Neural cell (in vitro differentiated cells): ENCODE data around the gene SCUBE1. TPM values are rescaled to one million over a fixed set of nuclear protein-coding genes. Genes with fewer than 3 reads are reported as not detected.

Source experiments
- H2AFZ ChIP-seq: fragments of 200-600, 300-800 bp; sonication (generic), shearing (Covaris generic); 2 replicates; pipeline ENCODE4 v1.6.0; 2014; ENCODE audit warnings: low read depth, mild to moderate bottlenecking, antibody characterized with exemption, low read length, moderate library complexity
- H3F3A ChIP-seq: fragments of 200-600 bp; shearing (Covaris generic); 2 replicates; pipeline ENCODE4 v1.6.1; 2016; ENCODE audit warnings: mild to moderate bottlenecking, moderate library complexity, mixed read lengths, antibody characterized with exemption, low read length; ENCODE audit not compliant: insufficient read depth, poor library complexity, severe bottlenecking
- H3K27ac ChIP-seq: fragments of 200-600, 300-800 bp; sonication (generic), shearing (Covaris generic); 2 replicates; pipeline ENCODE4 v1.5.1; 2014; ENCODE audit warnings: mild to moderate bottlenecking, low read length, moderate library complexity
- H3K27me3 ChIP-seq: fragments of 300-800, 200-600 bp; sonication (generic), shearing (Covaris generic); 2 replicates; pipeline ENCODE4 v1.6.0; 2014; ENCODE audit warnings: mild to moderate bottlenecking, low read depth, low read length, moderate library complexity; ENCODE audit not compliant: insufficient read depth
- H3K36me3 ChIP-seq: fragments of 300-800, 200-600 bp; sonication (generic), shearing (Covaris generic); 2 replicates; pipeline ENCODE4 v1.5.1; 2014; ENCODE audit warnings: mild to moderate bottlenecking, antibody characterized with exemption, low read length, moderate library complexity; ENCODE audit not compliant: insufficient read depth
- H3K4me2 ChIP-seq: fragments of 300-800, 200-600 bp; sonication (generic), shearing (Covaris generic); 2 replicates; pipeline ENCODE4 v1.6.0; 2014; ENCODE audit warnings: mild to moderate bottlenecking, low read length
- H3K4me3 ChIP-seq: fragments of 300-800, 200-600 bp; sonication (generic), shearing (Covaris generic); 2 replicates; pipeline ENCODE4 v1.5.1; 2014; ENCODE audit warnings: mild to moderate bottlenecking, low read length, moderate library complexity
- H3K79me2 ChIP-seq: fragments of 200-600 bp; shearing (Covaris generic); replicated peaks from 2 replicates; pipeline ENCODE4 v1.6.0; 2014; ENCODE audit warnings: mild to moderate bottlenecking, low read length, moderate library complexity; ENCODE audit not compliant: insufficient read depth
- H3K9ac ChIP-seq: fragments of 300-800, 200-600 bp; sonication (generic), shearing (Covaris generic); 2 replicates; pipeline ENCODE4 v1.6.1; 2016; ENCODE audit warnings: mild to moderate bottlenecking, low read length, mixed read lengths
- H3K9me2 ChIP-seq: fragments of 200-600 bp; shearing (Covaris generic); 2 replicates; pipeline ENCODE4 v1.6.1; 2016; ENCODE audit warnings: mild to moderate bottlenecking, low read length, mixed read lengths; ENCODE audit not compliant: insufficient read depth
- H3K9me3 ChIP-seq: fragments of 200-600, 300-800 bp; sonication (generic), shearing (Covaris generic); 2 replicates; pipeline ENCODE4 v1.6.1; 2016; ENCODE audit warnings: mild to moderate bottlenecking, mixed run types, low read length, moderate library complexity, mixed read lengths
- H4K20me1 ChIP-seq: fragments of 200-600 bp; shearing (Covaris generic); 2 replicates; pipeline ENCODE4 v1.6.1; 2016; ENCODE audit warnings: mild to moderate bottlenecking, mixed run types; ENCODE audit not compliant: insufficient read depth
- EP300 ChIP-seq: fragments of 450-650 bp; conservative IDR thresholded peaks from 2 replicates; pipeline ENCODE4 v1.6.1; 2014; ENCODE audit warnings: antibody characterized with exemption, mild to moderate bottlenecking, moderate library complexity; ENCODE audit not compliant: poor library complexity, severe bottlenecking
- EZH2 ChIP-seq: fragments of 200-600, 300-800 bp; shearing (Covaris generic), sonication (generic); IDR thresholded peaks from 2 replicates; pipeline ENCODE4 v1.6.1; 2014; ENCODE audit warnings: antibody characterized with exemption, low read length, borderline replicate concordance, mild to moderate bottlenecking; ENCODE audit not compliant: insufficient read depth, poor library complexity, severe bottlenecking
- MXI1 ChIP-seq: fragments of 450-650 bp; conservative IDR thresholded peaks from 2 replicates; pipeline ENCODE4 v1.6.1; 2014; ENCODE audit warnings: antibody characterized with exemption, mild to moderate bottlenecking; ENCODE audit not compliant: poor library complexity, severe bottlenecking
- POLR2AphosphoS5 ChIP-seq: IDR thresholded peaks from 2 replicates; pipeline ENCODE4 v1.6.1; 2012
- RAD21 ChIP-seq: fragments of 450-650 bp; conservative IDR thresholded peaks from 2 replicates; pipeline ENCODE4 v1.6.1; 2014; ENCODE audit warnings: antibody characterized with exemption, mild to moderate bottlenecking, moderate library complexity
- REST ChIP-seq: IDR thresholded peaks from 2 replicates; pipeline ENCODE4 v1.6.1; 2012; ENCODE audit warnings: borderline replicate concordance
- SMC3 ChIP-seq: fragments of 450-650 bp; conservative IDR thresholded peaks from 2 replicates; pipeline ENCODE4 v1.6.1; 2014; ENCODE audit warnings: antibody characterized with exemption, mild to moderate bottlenecking, moderate library complexity; ENCODE audit not compliant: poor library complexity
- TAF1 ChIP-seq: IDR thresholded peaks from 2 replicates; pipeline ENCODE4 v1.6.1; 2012; ENCODE audit warnings: low read depth
- polyA plus RNA-seq: library from polyadenylated mRNA; depleted of rRNA; stranded (reverse); fragments of >200 nt; gene quantifications from 2 replicates; pipeline ENCODE4 v1.2.3, GENCODE V29; 2014
- TF ChIP-seq, protein P1 (sequence below): fragments of 450-650 bp; IDR thresholded peaks from 2 replicates; pipeline ENCODE4 v1.5.1; 2014; ENCODE audit warnings: antibody characterized with exemption, mild to moderate bottlenecking, moderate library complexity; ENCODE audit not compliant: poor library complexity, severe bottlenecking

Gene SCUBE1
- polyA plus RNA-seq, 1 donor from 2014 or later = 8.4 TPM

DNA sequence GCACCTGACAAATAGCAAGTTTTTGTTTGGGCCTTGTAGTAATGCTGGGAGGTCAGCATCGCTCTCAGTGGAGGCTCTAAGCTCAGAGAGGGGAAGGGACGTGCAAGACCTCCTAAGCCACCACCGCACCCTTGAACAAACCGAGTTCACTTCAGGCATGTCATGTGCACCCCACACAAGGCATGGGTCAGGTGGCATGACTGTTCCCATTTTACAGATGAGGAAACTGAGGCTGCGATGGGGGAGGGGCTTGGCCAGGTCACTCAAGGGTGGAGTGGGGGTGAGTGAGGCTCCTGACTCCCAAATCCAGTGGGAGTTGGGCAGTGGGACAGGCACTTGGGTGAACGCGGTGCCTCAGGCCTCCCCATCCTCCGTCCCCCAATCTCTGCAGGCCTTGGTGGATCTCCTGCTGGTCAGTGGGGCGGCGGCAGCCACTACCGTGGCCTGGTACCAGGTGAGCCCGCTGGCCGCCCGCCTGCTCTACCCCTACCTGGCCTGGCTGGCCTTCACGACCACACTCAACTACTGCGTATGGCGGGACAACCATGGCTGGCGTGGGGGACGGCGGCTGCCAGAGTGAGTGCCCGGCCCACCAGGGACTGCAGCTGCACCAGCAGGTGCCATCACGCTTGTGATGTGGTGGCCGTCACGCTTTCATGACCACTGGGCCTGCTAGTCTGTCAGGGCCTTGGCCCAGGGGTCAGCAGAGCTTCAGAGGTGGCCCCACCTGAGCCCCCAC is 180.6 kb downstream of the SCUBE1 start:
- no peaks in the 10 kb centered on the region for H4K20me1 ChIP-seq
- H3K79me2 ChIP-seq = no peaks in the 10 kb centered on the region
- TF ChIP-seq TAF1 = no peak
- TF ChIP-seq REST = no peak
- no peak for TF ChIP-seq MXI1
- TF ChIP-seq EZH2 = no peak
- TF ChIP-seq SMC3 = no peak
- TF ChIP-seq EP300 = no peak
- TF ChIP-seq, protein P1, sequence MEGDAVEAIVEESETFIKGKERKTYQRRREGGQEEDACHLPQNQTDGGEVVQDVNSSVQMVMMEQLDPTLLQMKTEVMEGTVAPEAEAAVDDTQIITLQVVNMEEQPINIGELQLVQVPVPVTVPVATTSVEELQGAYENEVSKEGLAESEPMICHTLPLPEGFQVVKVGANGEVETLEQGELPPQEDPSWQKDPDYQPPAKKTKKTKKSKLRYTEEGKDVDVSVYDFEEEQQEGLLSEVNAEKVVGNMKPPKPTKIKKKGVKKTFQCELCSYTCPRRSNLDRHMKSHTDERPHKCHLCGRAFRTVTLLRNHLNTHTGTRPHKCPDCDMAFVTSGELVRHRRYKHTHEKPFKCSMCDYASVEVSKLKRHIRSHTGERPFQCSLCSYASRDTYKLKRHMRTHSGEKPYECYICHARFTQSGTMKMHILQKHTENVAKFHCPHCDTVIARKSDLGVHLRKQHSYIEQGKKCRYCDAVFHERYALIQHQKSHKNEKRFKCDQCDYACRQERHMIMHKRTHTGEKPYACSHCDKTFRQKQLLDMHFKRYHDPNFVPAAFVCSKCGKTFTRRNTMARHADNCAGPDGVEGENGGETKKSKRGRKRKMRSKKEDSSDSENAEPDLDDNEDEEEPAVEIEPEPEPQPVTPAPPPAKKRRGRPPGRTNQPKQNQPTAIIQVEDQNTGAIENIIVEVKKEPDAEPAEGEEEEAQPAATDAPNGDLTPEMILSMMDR = no peak
- no peak for TF ChIP-seq RAD21
- TF ChIP-seq POLR2AphosphoS5 = no peak
- H3K9ac ChIP-seq = no peak overlapping the region
- H3K9me2 ChIP-seq = no peaks in the 10 kb centered on the region
- no peak overlapping the region for H2AFZ ChIP-seq
- H3K4me3 ChIP-seq = no peak overlapping the region
- no peaks in the 10 kb centered on the region for H3F3A ChIP-seq
- H3K9me3 ChIP-seq = no peaks in the 10 kb centered on the region
- no peak overlapping the region for H3K4me2 ChIP-seq
- no peaks in the 10 kb centered on the region for H3K36me3 ChIP-seq
- no peaks in the 10 kb centered on the region for H3K27me3 ChIP-seq
- no peak overlapping the region for H3K27ac ChIP-seq

DNA sequence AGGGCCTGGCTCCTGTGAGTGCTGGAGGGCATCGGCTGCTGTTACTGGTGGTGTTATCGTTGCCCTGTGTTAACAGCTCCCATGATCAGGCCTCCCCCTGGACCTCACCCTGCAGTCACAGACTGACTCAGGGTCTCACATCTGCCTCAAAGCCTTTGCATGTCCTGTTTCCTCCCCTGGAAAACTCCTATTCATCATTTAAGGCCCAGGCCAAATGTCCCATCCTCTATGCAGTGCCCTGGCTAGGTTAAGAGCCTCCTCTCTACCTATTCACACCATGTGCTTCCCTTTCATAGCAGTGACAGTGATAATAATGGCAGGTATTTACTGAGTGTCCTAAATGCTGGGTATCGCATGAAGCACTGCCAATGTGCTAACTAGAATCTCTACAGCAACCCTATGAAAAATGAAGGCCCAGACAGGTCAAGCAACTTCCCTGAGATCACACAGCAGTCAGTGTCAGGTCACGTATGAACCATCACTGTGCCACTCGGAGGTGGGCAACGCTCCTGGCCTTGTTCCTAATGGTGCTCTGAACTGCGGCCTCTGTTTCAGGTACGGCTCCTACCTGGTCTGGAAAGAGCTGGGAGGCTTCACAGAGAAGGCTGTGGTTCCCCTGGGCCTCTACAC is 182.6 kb downstream of the SCUBE1 start:
- H3K27ac ChIP-seq = no peak overlapping the region
- no peak overlapping the region for H2AFZ ChIP-seq
- TF ChIP-seq EP300 = no peak
- H3K36me3 ChIP-seq = no peaks in the 10 kb centered on the region
- H4K20me1 ChIP-seq = no peaks in the 10 kb centered on the region
- H3K4me3 ChIP-seq = no peak overlapping the region
- H3K79me2 ChIP-seq = no peaks in the 10 kb centered on the region
- no peaks in the 10 kb centered on the region for H3K9me3 ChIP-seq
- no peak overlapping the region for H3K9ac ChIP-seq
- no peaks in the 10 kb centered on the region for H3K9me2 ChIP-seq
- no peaks in the 10 kb centered on the region for H3K27me3 ChIP-seq
- no peaks in the 10 kb centered on the region for H3F3A ChIP-seq
- no peak overlapping the region for H3K4me2 ChIP-seq
